HepG2 (cell line): ENCODE data around the gene EFCAB14. TPM values are rescaled to one million over a fixed set of nuclear protein-coding genes. Genes with fewer than 3 reads are reported as not detected.

Experiments used
- ISL2 ChIP-seq: sonication (generic); formaldehyde crosslinking; IDR thresholded peaks from 2 replicates; pipeline ENCODE4 v1.5.0; 2020; ENCODE audit warnings: missing genetic modification reagents
- KMT2B ChIP-seq: IDR thresholded peaks from 2 replicates; pipeline ENCODE4 v1.6.1; 2016; ENCODE audit warnings: missing genetic modification reagents, missing compliant biosample characterization
- RFX3 ChIP-seq: IDR thresholded peaks from 2 replicates; pipeline ENCODE4 v1.6.1; 2016; ENCODE audit warnings: missing biosample characterization, missing genetic modification reagents
- SP5 ChIP-seq: IDR thresholded peaks from 2 replicates; pipeline ENCODE4 v1.6.1; 2016; ENCODE audit warnings: low read depth, borderline replicate concordance
- SRY ChIP-seq: sonication (generic); formaldehyde crosslinking; IDR thresholded peaks from 2 replicates; pipeline ENCODE4 v1.8.0; 2022; ENCODE audit warnings: mild to moderate bottlenecking, missing genetic modification reagents
- ZFP36L1 ChIP-seq: sonication (generic); formaldehyde crosslinking; IDR thresholded peaks from 2 replicates; pipeline ENCODE4 v1.8.0; 2022; ENCODE audit warnings: mild to moderate bottlenecking, missing genetic modification reagents, moderate library complexity
- ZNF143 ChIP-seq: sonication (generic); formaldehyde crosslinking; IDR thresholded peaks from 2 replicates; pipeline ENCODE4 v1.4.0; 2020; ENCODE audit warnings: missing genetic modification reagents
- ZNF34 ChIP-seq: sonication (generic); formaldehyde crosslinking; IDR thresholded peaks from 2 replicates; pipeline ENCODE4 v1.4.0; 2020; ENCODE audit warnings: mild to moderate bottlenecking, missing genetic modification reagents, borderline replicate concordance
- ZNF543 ChIP-seq: sonication (generic); formaldehyde crosslinking; IDR thresholded peaks from 2 replicates; pipeline ENCODE4 v1.4.0; 2020; ENCODE audit warnings: mild to moderate bottlenecking, missing genetic modification reagents
- ZNF883 ChIP-seq: sonication (generic); formaldehyde crosslinking; IDR thresholded peaks from 2 replicates; pipeline ENCODE4 v1.5.1; 2020; ENCODE audit warnings: mild to moderate bottlenecking, missing genetic modification reagents; ENCODE audit errors: not compliant biosample characterization
- ZZZ3 ChIP-seq: sonication (generic); formaldehyde crosslinking; IDR thresholded peaks from 2 replicates; pipeline ENCODE4 v1.4.0; 2020; ENCODE audit warnings: missing genetic modification reagents, mild to moderate bottlenecking, borderline replicate concordance
- polyA plus RNA-seq, 8 experiments: library from polyadenylated mRNA; depleted of rRNA in 3 of 8; stranded (reverse) in 7 of 8; unstranded in 1 of 8; fragments of >200 nt; fragmentation: Illumina TruSeq in 4 of 8; extraction: Trizol in 4 of 8; gene quantifications; 2 replicates each; pipeline versions ENCODE4 v1.2.1 to v1.2.3, GENCODE V29; 2011 to 2016; ENCODE audit warnings: low read depth in 4 of 8, missing spikeins in 1 of 8, mixed read lengths in 1 of 8; ENCODE audit not compliant: insufficient read depth in 1 of 8
- total RNA-seq, 5 experiments: library from RNA; depleted of rRNA; stranded (reverse); fragments of >200 nt; fragmentation: Illumina TruSeq; extraction: Trizol; gene quantifications; 2 replicates each; pipeline ENCODE4 v1.2.3, GENCODE V29; 2016; ENCODE audit warnings: low read depth in 1 of 5
- TF ChIP-seq, protein P1 (sequence below): IDR thresholded peaks from 2 replicates; pipeline ENCODE4 v1.6.1; 2018; ENCODE audit warnings: missing genetic modification reagents
- TF ChIP-seq, protein P2 (sequence below): sonication (generic); formaldehyde crosslinking; IDR thresholded peaks from 2 replicates; pipeline ENCODE4 v1.8.0; 2022; ENCODE audit warnings: mild to moderate bottlenecking, missing genetic modification reagents, moderate library complexity
- TF ChIP-seq, protein P3 (sequence below): sonication (generic); formaldehyde crosslinking; IDR thresholded peaks from 2 replicates; pipeline ENCODE4 v1.8.0; 2022; ENCODE audit warnings: low read depth, missing genetic modification reagents
- TF ChIP-seq, protein P4 (sequence below): IDR thresholded peaks from 2 replicates; pipeline ENCODE4 v1.4.0; 2020; ENCODE audit warnings: mild to moderate bottlenecking, missing genetic modification reagents
- TF ChIP-seq, protein P5 (sequence below), 2 experiments: sonication (generic) in 1 of 2; formaldehyde crosslinking in 1 of 2; IDR thresholded peaks; 2 replicates each; pipeline versions ENCODE4 v1.6.1 to v1.9.0; 2014 to 2022; ENCODE audit warnings: antibody characterized with exemption in 1 of 2, borderline replicate concordance in 1 of 2, inconsistent platforms in 1 of 2, low read depth in 1 of 2, missing genetic modification reagents in 1 of 2

EFCAB14 gene
- total and polyA plus RNA-seq, 2 of the 13 experiments (the other 11 are each of a cell fraction or from before 2014, with no cell fraction given): 13.4 to 17.9 TPM

DNA sequence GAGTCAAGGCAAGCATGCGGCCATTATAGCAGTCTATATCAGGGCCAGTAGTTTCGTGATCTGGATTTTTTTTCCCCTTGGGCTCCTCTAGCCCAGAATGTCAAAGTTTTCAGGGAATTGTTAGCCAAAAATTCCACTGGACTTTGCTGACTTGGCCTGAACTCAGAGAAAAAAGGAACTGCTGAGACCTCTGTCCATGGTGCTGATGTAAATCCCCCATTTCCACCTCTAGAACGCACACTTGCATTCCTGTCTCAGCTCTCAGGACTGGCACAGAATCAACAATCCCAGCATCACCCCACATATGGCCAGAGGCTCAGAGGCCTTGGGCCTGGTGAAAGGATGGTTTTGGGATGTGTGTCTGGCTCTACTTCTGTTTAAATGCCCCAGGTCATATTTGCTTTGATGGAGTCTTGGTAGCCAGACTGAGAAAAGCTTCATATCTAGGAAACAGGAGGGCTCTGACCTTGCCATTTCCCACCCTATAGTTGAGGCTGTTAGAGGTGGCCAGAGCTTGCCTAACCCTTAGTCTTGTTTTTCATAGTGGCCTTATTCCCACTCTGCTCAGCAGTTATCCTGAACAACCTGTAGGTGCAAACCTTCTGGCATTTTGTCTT is 16.9 kb upstream of the EFCAB14 start (continued):
- TF ChIP-seq, protein P1, sequence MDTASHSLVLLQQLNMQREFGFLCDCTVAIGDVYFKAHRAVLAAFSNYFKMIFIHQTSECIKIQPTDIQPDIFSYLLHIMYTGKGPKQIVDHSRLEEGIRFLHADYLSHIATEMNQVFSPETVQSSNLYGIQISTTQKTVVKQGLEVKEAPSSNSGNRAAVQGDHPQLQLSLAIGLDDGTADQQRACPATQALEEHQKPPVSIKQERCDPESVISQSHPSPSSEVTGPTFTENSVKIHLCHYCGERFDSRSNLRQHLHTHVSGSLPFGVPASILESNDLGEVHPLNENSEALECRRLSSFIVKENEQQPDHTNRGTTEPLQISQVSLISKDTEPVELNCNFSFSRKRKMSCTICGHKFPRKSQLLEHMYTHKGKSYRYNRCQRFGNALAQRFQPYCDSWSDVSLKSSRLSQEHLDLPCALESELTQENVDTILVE (CRISPR knock-in tag): peak; percentile 80; the same call in 1 of the 2 replicates
- TF ChIP-seq ZNF143 (CRISPR knock-in tag): no peak
- peak; percentile 70; the same call in 1 of the 2 replicates for TF ChIP-seq SRY (CRISPR knock-in tag)
- no peak for TF ChIP-seq ZNF543 (CRISPR knock-in tag)
- TF ChIP-seq, protein P2, sequence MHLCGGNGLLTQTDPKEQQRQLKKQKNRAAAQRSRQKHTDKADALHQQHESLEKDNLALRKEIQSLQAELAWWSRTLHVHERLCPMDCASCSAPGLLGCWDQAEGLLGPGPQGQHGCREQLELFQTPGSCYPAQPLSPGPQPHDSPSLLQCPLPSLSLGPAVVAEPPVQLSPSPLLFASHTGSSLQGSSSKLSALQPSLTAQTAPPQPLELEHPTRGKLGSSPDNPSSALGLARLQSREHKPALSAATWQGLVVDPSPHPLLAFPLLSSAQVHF (CRISPR knock-in tag): no peak
- no peak for TF ChIP-seq ZNF883 (CRISPR knock-in tag)
- peak; percentile 56; the same call in 1 of the 2 replicates for TF ChIP-seq ISL2
- no peak for TF ChIP-seq RFX3 (CRISPR knock-in tag)
- TF ChIP-seq, protein P3, sequence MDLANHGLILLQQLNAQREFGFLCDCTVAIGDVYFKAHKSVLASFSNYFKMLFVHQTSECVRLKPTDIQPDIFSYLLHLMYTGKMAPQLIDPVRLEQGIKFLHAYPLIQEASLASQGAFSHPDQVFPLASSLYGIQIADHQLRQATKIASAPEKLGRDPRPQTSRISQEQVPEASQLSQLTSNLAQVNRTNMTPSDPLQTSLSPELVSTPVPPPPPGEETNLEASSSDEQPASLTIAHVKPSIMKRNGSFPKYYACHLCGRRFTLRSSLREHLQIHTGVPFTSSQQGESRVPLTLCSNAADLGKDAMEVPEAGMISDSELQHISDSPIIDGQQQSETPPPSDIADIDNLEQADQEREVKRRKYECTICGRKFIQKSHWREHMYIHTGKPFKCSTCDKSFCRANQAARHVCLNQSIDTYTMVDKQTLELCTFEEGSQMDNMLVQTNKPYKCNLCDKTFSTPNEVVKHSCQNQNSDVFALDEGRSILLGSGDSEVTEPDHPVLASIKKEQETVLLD: no peak
- no peak; the same call in 1 of the 2 replicates for TF ChIP-seq ZFP36L1
- TF ChIP-seq, protein P4, sequence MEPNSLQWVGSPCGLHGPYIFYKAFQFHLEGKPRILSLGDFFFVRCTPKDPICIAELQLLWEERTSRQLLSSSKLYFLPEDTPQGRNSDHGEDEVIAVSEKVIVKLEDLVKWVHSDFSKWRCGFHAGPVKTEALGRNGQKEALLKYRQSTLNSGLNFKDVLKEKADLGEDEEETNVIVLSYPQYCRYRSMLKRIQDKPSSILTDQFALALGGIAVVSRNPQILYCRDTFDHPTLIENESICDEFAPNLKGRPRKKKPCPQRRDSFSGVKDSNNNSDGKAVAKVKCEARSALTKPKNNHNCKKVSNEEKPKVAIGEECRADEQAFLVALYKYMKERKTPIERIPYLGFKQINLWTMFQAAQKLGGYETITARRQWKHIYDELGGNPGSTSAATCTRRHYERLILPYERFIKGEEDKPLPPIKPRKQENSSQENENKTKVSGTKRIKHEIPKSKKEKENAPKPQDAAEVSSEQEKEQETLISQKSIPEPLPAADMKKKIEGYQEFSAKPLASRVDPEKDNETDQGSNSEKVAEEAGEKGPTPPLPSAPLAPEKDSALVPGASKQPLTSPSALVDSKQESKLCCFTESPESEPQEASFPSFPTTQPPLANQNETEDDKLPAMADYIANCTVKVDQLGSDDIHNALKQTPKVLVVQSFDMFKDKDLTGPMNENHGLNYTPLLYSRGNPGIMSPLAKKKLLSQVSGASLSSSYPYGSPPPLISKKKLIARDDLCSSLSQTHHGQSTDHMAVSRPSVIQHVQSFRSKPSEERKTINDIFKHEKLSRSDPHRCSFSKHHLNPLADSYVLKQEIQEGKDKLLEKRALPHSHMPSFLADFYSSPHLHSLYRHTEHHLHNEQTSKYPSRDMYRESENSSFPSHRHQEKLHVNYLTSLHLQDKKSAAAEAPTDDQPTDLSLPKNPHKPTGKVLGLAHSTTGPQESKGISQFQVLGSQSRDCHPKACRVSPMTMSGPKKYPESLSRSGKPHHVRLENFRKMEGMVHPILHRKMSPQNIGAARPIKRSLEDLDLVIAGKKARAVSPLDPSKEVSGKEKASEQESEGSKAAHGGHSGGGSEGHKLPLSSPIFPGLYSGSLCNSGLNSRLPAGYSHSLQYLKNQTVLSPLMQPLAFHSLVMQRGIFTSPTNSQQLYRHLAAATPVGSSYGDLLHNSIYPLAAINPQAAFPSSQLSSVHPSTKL (CRISPR knock-in tag): peak; percentile 68
- no peak for TF ChIP-seq SP5 (CRISPR knock-in tag)
- TF ChIP-seq ZZZ3 (CRISPR knock-in tag): no peak
- peak; percentile 77; the same call in 1 of the 2 replicates for TF ChIP-seq KMT2B (CRISPR knock-in tag)
- no peak for TF ChIP-seq ZNF34 (CRISPR knock-in tag)
- TF ChIP-seq, protein P5, sequence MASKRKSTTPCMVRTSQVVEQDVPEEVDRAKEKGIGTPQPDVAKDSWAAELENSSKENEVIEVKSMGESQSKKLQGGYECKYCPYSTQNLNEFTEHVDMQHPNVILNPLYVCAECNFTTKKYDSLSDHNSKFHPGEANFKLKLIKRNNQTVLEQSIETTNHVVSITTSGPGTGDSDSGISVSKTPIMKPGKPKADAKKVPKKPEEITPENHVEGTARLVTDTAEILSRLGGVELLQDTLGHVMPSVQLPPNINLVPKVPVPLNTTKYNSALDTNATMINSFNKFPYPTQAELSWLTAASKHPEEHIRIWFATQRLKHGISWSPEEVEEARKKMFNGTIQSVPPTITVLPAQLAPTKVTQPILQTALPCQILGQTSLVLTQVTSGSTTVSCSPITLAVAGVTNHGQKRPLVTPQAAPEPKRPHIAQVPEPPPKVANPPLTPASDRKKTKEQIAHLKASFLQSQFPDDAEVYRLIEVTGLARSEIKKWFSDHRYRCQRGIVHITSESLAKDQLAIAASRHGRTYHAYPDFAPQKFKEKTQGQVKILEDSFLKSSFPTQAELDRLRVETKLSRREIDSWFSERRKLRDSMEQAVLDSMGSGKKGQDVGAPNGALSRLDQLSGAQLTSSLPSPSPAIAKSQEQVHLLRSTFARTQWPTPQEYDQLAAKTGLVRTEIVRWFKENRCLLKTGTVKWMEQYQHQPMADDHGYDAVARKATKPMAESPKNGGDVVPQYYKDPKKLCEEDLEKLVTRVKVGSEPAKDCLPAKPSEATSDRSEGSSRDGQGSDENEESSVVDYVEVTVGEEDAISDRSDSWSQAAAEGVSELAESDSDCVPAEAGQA (IDR thresholded peaks at IDR 0.05; ENCODE audit: low read depth): no peak
- TF ChIP-seq, protein P5 (CRISPR knock-in tag; IDR thresholded peaks at IDR 0.05; ENCODE audit: borderline replicate concordance): peak; percentile 82; the same call in 1 of the 2 replicates
